H1 (cell line): ENCODE results near the gene ZNF226. TPM values are rescaled to one million over a fixed set of nuclear protein-coding genes. Genes with fewer than 3 reads are reported as not detected.

Experiments used
- CTCF ChIA-PET: fragments of 300-600 bp; sonication (Branson Sonifier 250); formaldehyde crosslinking; loops from one replicate; lab custom pipeline; 2021; ENCODE audit not compliant: partially characterized antibody; lab: Charles Lee
- POLR2A ChIA-PET: fragments of 300-600 bp; sonication (Branson Sonifier 250); formaldehyde crosslinking; loops from one replicate; lab custom pipeline; 2021; ENCODE audit warnings: inconsistent platforms; ENCODE audit not compliant: partially characterized antibody; lab: Charles Lee
- DNase-seq, 2 experiments: peaks; one replicate each; pipeline versions ENCODE4 v3.0.0 to v3.0.0-alpha.2; 2010 to 2022; ENCODE audit warnings: low spot score in 2 of 2, low read depth in 1 of 2, mixed read lengths in 1 of 2
- FAIRE-seq: peaks from 2 replicates; lab custom pipeline; 2011; peaks lifted over from hg19 to GRCh38; lab: Jason Lieb, UNC
- H2AFZ ChIP-seq: 2 replicates; pipeline ENCODE4 v1.8.1; 2012; ENCODE audit warnings: low read length, inconsistent platforms
- H2AK5ac ChIP-seq: 2 replicates; pipeline ENCODE4 v1.6.1; 2013; ENCODE audit warnings: low read depth, low read length
- H2BK120ac ChIP-seq: replicated peaks from 2 replicates; pipeline ENCODE3; 2013; ENCODE audit warnings: low read depth, low read length, inconsistent platforms
- H2BK12ac ChIP-seq: 2 replicates; pipeline ENCODE4 v1.6.1; 2013; ENCODE audit warnings: low read depth, low read length
- H2BK15ac ChIP-seq: 2 replicates; pipeline ENCODE4 v1.6.1; 2013; ENCODE audit warnings: low read length
- H2BK20ac ChIP-seq: 2 replicates; pipeline ENCODE4 v1.6.1; 2013; ENCODE audit warnings: low read length
- H2BK5ac ChIP-seq: 2 replicates; pipeline ENCODE4 v1.6.1; 2013; ENCODE audit warnings: low read depth, low read length
- H3K14ac ChIP-seq: 2 replicates; pipeline ENCODE4 v1.6.1; 2013; ENCODE audit warnings: inconsistent platforms; ENCODE audit not compliant: insufficient read length
- H3K18ac ChIP-seq: 2 replicates; pipeline ENCODE4 v1.6.1; 2013; ENCODE audit warnings: low read length; ENCODE audit errors: extremely low read depth
- H3K23ac ChIP-seq: 2 replicates; pipeline ENCODE4 v1.6.1; 2013; ENCODE audit warnings: inconsistent platforms; ENCODE audit not compliant: insufficient read length
- H3K23me2 ChIP-seq: 2 replicates; pipeline ENCODE4 v1.6.1; 2013; ENCODE audit warnings: low read depth, low read length
- H3K27ac ChIP-seq: 2 replicates; pipeline ENCODE4 v1.6.1; 2011; ENCODE audit warnings: low read depth, low read length, inconsistent platforms
- H3K27me3 ChIP-seq, 4 experiments: replicated peaks in 1 of 4; 1 replicate in 1 of 4; 2 replicates in 3 of 4; pipeline versions ENCODE4 v1.6.1 to v1.8.1; 2011 to 2013; ENCODE audit warnings: low read length in 3 of 4, mild to moderate bottlenecking in 3 of 4, inconsistent platforms in 2 of 4, mixed read lengths in 2 of 4, moderate library complexity in 1 of 4; ENCODE audit not compliant: control insufficient read depth in 3 of 4, insufficient read depth in 3 of 4; ENCODE audit errors: extremely low read depth in 1 of 4
- H3K36me3 ChIP-seq, 4 experiments: 2 replicates each; pipeline versions ENCODE4 v1.6.1 to v1.8.1; 2011 to 2013; ENCODE audit warnings: mild to moderate bottlenecking in 4 of 4, low read length in 3 of 4, moderate library complexity in 2 of 4, control low read depth in 1 of 4, inconsistent platforms in 1 of 4; ENCODE audit not compliant: insufficient read depth in 4 of 4, control insufficient read depth in 2 of 4
- H3K4ac ChIP-seq: replicated peaks from 2 replicates; pipeline ENCODE3; 2013; ENCODE audit warnings: low read length, low read depth, mixed read lengths, inconsistent platforms; ENCODE audit not compliant: insufficient read length
- H3K4me1 ChIP-seq, 4 experiments: replicated peaks in 1 of 4; 1 replicate in 1 of 4; 2 replicates in 3 of 4; pipeline versions ENCODE4 v1.6.1 to v1.8.1; 2011 to 2013; ENCODE audit warnings: low read length in 3 of 4, inconsistent platforms in 2 of 4, mixed read lengths in 1 of 4; ENCODE audit not compliant: insufficient read depth in 4 of 4, control insufficient read depth in 3 of 4
- H3K4me2 ChIP-seq, 2 experiments: 2 replicates each; pipeline versions ENCODE4 v1.6.1 to v1.8.1; 2011 to 2013; ENCODE audit warnings: low read depth in 2 of 2, low read length in 2 of 2, control low read depth in 1 of 2, inconsistent platforms in 1 of 2, mild to moderate bottlenecking in 1 of 2; ENCODE audit not compliant: insufficient read depth in 1 of 2
- H3K4me3 ChIP-seq, 4 experiments: fragments of 200-600, 300-600 bp in 1 of 4; sonication (generic), shearing (Covaris generic), sonication (Bioruptor Twin) in 1 of 4; 2 replicates each; pipeline versions ENCODE4 v1.5.1 to v1.8.1; 2011 to 2016; ENCODE audit warnings: low read length in 4 of 4, low read depth in 3 of 4, control low read depth in 2 of 4, inconsistent platforms in 2 of 4, mild to moderate bottlenecking in 2 of 4, mixed read lengths in 1 of 4, moderate library complexity in 1 of 4; ENCODE audit not compliant: insufficient read depth in 2 of 4; ENCODE audit errors: extremely low read depth in 1 of 4
- H3K56ac ChIP-seq: replicated peaks from 2 replicates; pipeline ENCODE3; 2013; ENCODE audit warnings: low read depth, mild to moderate bottlenecking, mixed read lengths, low read length, inconsistent platforms; ENCODE audit not compliant: insufficient read length
- H3K79me1 ChIP-seq: 2 replicates; pipeline ENCODE4 v1.6.1; 2013; ENCODE audit warnings: low read depth, low read length, control low read depth
- H3K79me2 ChIP-seq, 2 experiments: 2 replicates each; pipeline versions ENCODE4 v1.6.1 to v1.8.1; 2012 to 2013; ENCODE audit warnings: low read length in 2 of 2, mild to moderate bottlenecking in 2 of 2, inconsistent platforms in 1 of 2; ENCODE audit not compliant: insufficient read depth in 2 of 2, control insufficient read depth in 1 of 2
- H3K9ac ChIP-seq, 4 experiments: replicated peaks in 1 of 4; 1 replicate in 1 of 4; 2 replicates in 3 of 4; pipeline versions ENCODE4 v1.6.1 to v1.8.1; 2011 to 2013; ENCODE audit warnings: low read depth in 3 of 4, low read length in 3 of 4, control low read depth in 2 of 4, mild to moderate bottlenecking in 2 of 4, moderate library complexity in 2 of 4, inconsistent platforms in 1 of 4; ENCODE audit errors: extremely low read depth in 1 of 4
- H3K9me3 ChIP-seq, 2 experiments: 2 replicates each; pipeline versions ENCODE4 v1.6.1 to v1.8.1; 2012 to 2013; ENCODE audit warnings: mild to moderate bottlenecking in 2 of 2, moderate library complexity in 2 of 2, control low read depth in 1 of 2, inconsistent platforms in 1 of 2, low read depth in 1 of 2, low read length in 1 of 2, mixed read lengths in 1 of 2; ENCODE audit not compliant: insufficient read depth in 2 of 2
- H4K20me1 ChIP-seq, 2 experiments: replicated peaks in 1 of 2; 2 replicates each; pipeline versions ENCODE3 to v1.8.1; 2011 to 2013; ENCODE audit warnings: inconsistent platforms in 2 of 2, low read length in 2 of 2, mild to moderate bottlenecking in 1 of 2; ENCODE audit not compliant: insufficient read depth in 2 of 2, control insufficient read depth in 1 of 2
- H4K5ac ChIP-seq: 2 replicates; pipeline ENCODE4 v1.6.1; 2013; ENCODE audit warnings: low read length, low read depth, mixed read lengths, inconsistent platforms; ENCODE audit not compliant: insufficient read length
- H4K8ac ChIP-seq: 2 replicates; pipeline ENCODE4 v1.8.0; 2013; ENCODE audit warnings: mild to moderate bottlenecking, moderate library complexity, low read length, inconsistent platforms; ENCODE audit not compliant: insufficient read depth; ENCODE audit errors: extremely low read depth
- H4K91ac ChIP-seq: replicated peaks from 2 replicates; pipeline ENCODE3; 2013; ENCODE audit warnings: low read length, mixed read lengths, inconsistent platforms; ENCODE audit not compliant: insufficient read length
- BCL11A ChIP-seq, 2 experiments: IDR thresholded peaks; one replicate each; pipeline ENCODE4 v1.6.1; 2011; ENCODE audit warnings: low read depth in 2 of 2, low read length in 2 of 2, mild to moderate bottlenecking in 2 of 2
- CBX8 ChIP-seq: fragments of 300-800, 300-1000 bp; sonication (generic); IDR thresholded peaks from 2 replicates; pipeline ENCODE4 v1.7.1; 2016; ENCODE audit warnings: low read depth, low read length, borderline replicate concordance
- E2F6 ChIP-seq: IDR thresholded peaks from 2 replicates; pipeline ENCODE4 v1.6.1; 2012; ENCODE audit warnings: inconsistent platforms
- EZH2 ChIP-seq: fragments of 200-600 bp; sonication (generic); IDR thresholded peaks from 2 replicates; pipeline ENCODE4 v1.7.1; 2012; ENCODE audit warnings: low read depth, mild to moderate bottlenecking, moderate library complexity, low read length, inconsistent platforms; ENCODE audit not compliant: severe bottlenecking
- GABPA ChIP-seq: IDR thresholded peaks from 2 replicates; pipeline ENCODE4 v1.6.1; 2011; ENCODE audit warnings: mild to moderate bottlenecking, low read length, moderate library complexity, borderline replicate concordance; ENCODE audit not compliant: insufficient read depth
- HDAC2 ChIP-seq, 2 experiments: fragments of 300-600 bp in 1 of 2; sonication (generic) in 1 of 2; IDR thresholded peaks; 2 replicates each; pipeline ENCODE4 v1.6.1; 2011 to 2012; ENCODE audit warnings: low read depth in 2 of 2, low read length in 2 of 2, mild to moderate bottlenecking in 2 of 2, moderate library complexity in 2 of 2, borderline replicate concordance in 1 of 2, inconsistent platforms in 1 of 2
- PHF8 ChIP-seq: fragments of 200-600 bp; sonication (generic); conservative IDR thresholded peaks from 2 replicates; pipeline ENCODE4 v1.7.1; 2012; ENCODE audit warnings: low read depth, mild to moderate bottlenecking, inconsistent platforms, low read length, moderate library complexity
- SIN3A ChIP-seq, 2 experiments: IDR thresholded peaks in 1 of 2; conservative IDR thresholded peaks in 1 of 2; 2 replicates each; pipeline ENCODE4 v1.6.1; 2011 to 2012; ENCODE audit warnings: low read length in 2 of 2, improper control_type of control experiment in 1 of 2, low read depth in 1 of 2, mild to moderate bottlenecking in 1 of 2
- SUZ12 ChIP-seq: fragments of 200-600 bp; sonication (generic); IDR thresholded peaks from 2 replicates; pipeline ENCODE4 v1.6.1; 2012; ENCODE audit warnings: mild to moderate bottlenecking, inconsistent platforms, low read length, moderate library complexity, mixed read lengths
- USF2 ChIP-seq: IDR thresholded peaks from 2 replicates; pipeline ENCODE4 v1.6.1; 2011; ENCODE audit warnings: low read length, improper control_type of control experiment
- WGBS, 2 experiments: shearing (Covaris generic) in 1 of 2; methylation state at CpG; one replicate each; pipeline versions ENCODE4 v1.1.6 to v1.1.7; 2013 to 2015; ENCODE audit warnings: low lambda C conversion rate in 2 of 2, mixed read lengths in 2 of 2, inconsistent platforms in 1 of 2, low coverage in 1 of 2, missing lambda C conversion rate in 1 of 2; ENCODE audit not compliant: insufficient replicate concordance in 2 of 2, insufficient coverage in 1 of 2, insufficient read length in 1 of 2; ENCODE audit errors: extremely low coverage in 1 of 2, missing lambda C conversion rate in 1 of 2; 5-methylcytosine and 5-hydroxymethylcytosine counted together
- polyA plus RNA-seq, 7 experiments: library from polyadenylated mRNA; depleted of rRNA in 3 of 7; stranded (reverse) in 5 of 7; unstranded in 2 of 7; fragments of >200 nt in 5 of 7; fragments of 200-250 nt in 2 of 7; gene quantifications; 1 replicate in 5 of 7; 2 replicates in 1 of 7; 4 replicates in 1 of 7; pipeline versions ENCODE4 v1.2.1 to v1.2.3, GENCODE V29; 2011 to 2013; ENCODE audit warnings: missing spikeins in 2 of 7, mixed read lengths in 2 of 7
- total RNA-seq: library from RNA; stranded (reverse); fragmentation: NEBNext Ultra II Directional; extraction: Animal tissue kit (Norgen Biotek cat#: 25700); gene quantifications from 2 replicates; pipeline ENCODE4 v1.2.1, GENCODE V29; 2021

The ZNF226 gene
- total and polyA plus RNA-seq, 2 of the 8 experiments (the other 6 are each of a cell fraction or from before 2014, with no cell fraction given) = 4.1 to 18.3 TPM

- Histone ChIP-seq H3K9ac (no peak overlapping the region), H3K56ac (no peak overlapping the region), H3K4me1 (no peaks in the 10 kb centered on the region), H3K36me3 (peaks cover 0 to 29% (median 7%) of the 10 kb centered on the region in 4 experiments; a peak in 6 of 8 replicates), H3K14ac (no peak overlapping the region), H4K20me1 (no peaks in the 10 kb centered on the region), H3K27ac (no peak overlapping the region), H2AFZ (no peak overlapping the region), H3K9me3 (no peaks in the 10 kb centered on the region; a peak in 1 of 4 replicates), H2BK20ac (no peak overlapping the region), H3K23ac (no peak overlapping the region), H4K8ac (no peak overlapping the region), H3K4me3 (no peak overlapping the region), H2AK5ac (no peak overlapping the region), H2BK5ac (no peak overlapping the region), H3K27me3 (no peaks in the 10 kb centered on the region), H3K18ac (no peak overlapping the region), H4K91ac (no peak overlapping the region), H4K5ac (no peak overlapping the region), H3K23me2 (no peaks in the 10 kb centered on the region), H3K79me2 (no peaks in the 10 kb centered on the region), H3K79me1 (no peaks in the 10 kb centered on the region), H2BK12ac (no peak overlapping the region), H3K4ac (no peak overlapping the region), H3K4me2 (no peak overlapping the region), H2BK15ac (no peak overlapping the region), H2BK120ac (no peak overlapping the region)
- POLR2A ChIA-PET = interaction anchor here (0.7 kb wide), 1 partner anchor 8 kb away, joined by 4 read pairs; no protein-coding TSS in a partner anchor
- CTCF ChIA-PET = no interaction called here
- no peak for FAIRE-seq
- DNase-seq = no peak
- TF ChIP-seq CBX8 = no peak
- no peak for TF ChIP-seq SIN3A (conservative IDR thresholded peaks at IDR 0.05 in 1 of 2, IDR thresholded peaks at IDR 0.05 in 1 of 2; ENCODE audit: low read depth in 1 of 2, low read length in 2 of 2)
- TF ChIP-seq E2F6 = no peak
- TF ChIP-seq GABPA = no peak
- TF ChIP-seq HDAC2 (IDR thresholded peaks at IDR 0.05; ENCODE audit: borderline replicate concordance in 1 of 2, low read depth in 2 of 2, low read length in 2 of 2) = no peak
- TF ChIP-seq EZH2 = no peak
- TF ChIP-seq USF2 = no peak
- no peak for TF ChIP-seq SUZ12
- no peak for TF ChIP-seq BCL11A (IDR thresholded peaks at IDR 0.05; ENCODE audit: low read depth in 2 of 2, low read length in 2 of 2)
- TF ChIP-seq PHF8 = no peak
- WGBS, 2 experiments = 88% methylated on average over 4 of the region's 4 CpGs; no CpG with 5 or more reads in 1 of the 2 experiments
These were observed 15.1 kb upstream of the ZNF226 start for GRCh38 chr19:44149776-44150175.
